Stomach (tissue), 9 donors: ENCODE results near the gene PIKFYVE. TPM values are rescaled to one million over a fixed set of nuclear protein-coding genes. Genes with fewer than 3 reads are reported as not detected.
A peak's percentile ranks its signal among the peaks of the same experiment; 100 is the strongest.

Experiments
- DNase-seq, 2 donors: peaks; one replicate each; pipeline versions ENCODE4 v3.0.0 to v3.0.0-alpha.2; 2013 to 2019
- H3K27ac ChIP-seq, 5 donors: fragments of 200-600 bp in 4 of 5; sonication (generic) in 4 of 5; one replicate each; pipeline ENCODE4 v1.5.1; 2013 to 2019; ENCODE audit warnings: mild to moderate bottlenecking in 1 of 5, moderate library complexity in 1 of 5
- H3K27me3 ChIP-seq, 3 donors: fragments of 200-600 bp; sonication (generic); one replicate each; pipeline ENCODE4 v1.5.1; 2017 to 2019; ENCODE audit warnings: mixed run types in 1 of 3
- H3K36me3 ChIP-seq, 4 donors: fragments of 200-600 bp; sonication (generic); 1 replicate in 3 of 4; 2 replicates in 1 of 4; pipeline ENCODE4 v1.5.1; 2016 to 2019
- H3K4me1 ChIP-seq, 4 donors: fragments of 200-600 bp; sonication (generic); one replicate each; pipeline ENCODE4 v1.5.1; 2016 to 2019
- H3K4me3 ChIP-seq, 4 donors: fragments of 200-600 bp; sonication (generic) in 3 of 4; one replicate each; pipeline ENCODE4 v1.5.1; 2016 to 2019; ENCODE audit warnings: mild to moderate bottlenecking in 1 of 4
- H3K9me3 ChIP-seq, 4 donors: fragments of 200-600 bp; sonication (generic); one replicate each; pipeline ENCODE4 v1.5.1; 2016 to 2019
- EP300 ChIP-seq: sonication (generic); formaldehyde crosslinking; IDR thresholded peaks from one replicate; pipeline ENCODE4 v1.6.1; 2017; ENCODE audit warnings: antibody characterized with exemption
- POLR2A ChIP-seq, 4 donors: fragments of 450-650 bp; IDR thresholded peaks; one replicate each; pipeline ENCODE4 v1.6.1; 2016; ENCODE audit warnings: antibody characterized with exemption in 4 of 4, control low read depth in 2 of 4, mild to moderate bottlenecking in 1 of 4, moderate library complexity in 1 of 4
- POLR2AphosphoS5 ChIP-seq, 3 donors: sonication (generic); formaldehyde crosslinking; IDR thresholded peaks; one replicate each; pipeline ENCODE4 v1.6.1; 2016; ENCODE audit warnings: antibody characterized with exemption in 3 of 3
- WGBS, 5 donors: extraction: QIAGEN DNeasy Blood & Tissue Kit in 3 of 5; methylation state at CpG; one replicate each; pipeline versions ENCODE4 v1.1.5 to v1.1.7; 2013 to 2018; 5-methylcytosine and 5-hydroxymethylcytosine counted together
- intact Hi-C: fragments of 100-400 bp; cut with DNase I; formaldehyde crosslinking; loops from one replicate; pipeline ENCODE4 v1.15.1; 2023; ENCODE audit warnings: low total_unique reads
- polyA plus RNA-seq, 3 donors: library from polyadenylated mRNA; stranded (reverse); fragments of 200-250 nt; gene quantifications; one replicate each; pipeline ENCODE4 v1.2.3, GENCODE V29; 2013
- total RNA-seq, 5 donors: library from RNA; depleted of rRNA; stranded (reverse); fragments of >200 nt; gene quantifications; one replicate each; pipeline versions ENCODE4 v1.1.0 to v1.2.3, GENCODE V29; 2014 to 2016
- TF ChIP-seq, protein P1 (sequence below), 7 experiments: fragments of 450-650 bp in 4 of 7; fragments of 200-600 bp in 3 of 7; sonication (generic) in 3 of 7; IDR thresholded peaks; one replicate each; pipeline ENCODE4 v1.5.1; 2016 to 2019; ENCODE audit warnings: antibody characterized with exemption in 7 of 7, control low read depth in 2 of 7, mild to moderate bottlenecking in 1 of 7
- donor health status: healthy with polysubstance abuse.
- donor health status: Bipolar disorder and iron deficiency.
- donor health status: healthy.

Gene PIKFYVE
- total and polyA plus RNA-seq, 8 donors, result 3.0 to 42.8 (median 20.3) TPM

- H3K9me3 ChIP-seq, result no peaks in the 10 kb centered on the region
- no peak for DNase-seq
- H3K27ac ChIP-seq, result no peak overlapping the region
- no peak overlapping the region for H3K4me3 ChIP-seq
- H3K4me1 ChIP-seq, result peaks cover 5 to 49% (median 34%) of the 10 kb centered on the region in 4 donors
- TF ChIP-seq POLR2A (IDR thresholded peaks at IDR 0.05), result no peak
- TF ChIP-seq POLR2AphosphoS5 (IDR thresholded peaks at IDR 0.05), result no peak
- TF ChIP-seq EP300, result no peak
- TF ChIP-seq, protein P1, sequence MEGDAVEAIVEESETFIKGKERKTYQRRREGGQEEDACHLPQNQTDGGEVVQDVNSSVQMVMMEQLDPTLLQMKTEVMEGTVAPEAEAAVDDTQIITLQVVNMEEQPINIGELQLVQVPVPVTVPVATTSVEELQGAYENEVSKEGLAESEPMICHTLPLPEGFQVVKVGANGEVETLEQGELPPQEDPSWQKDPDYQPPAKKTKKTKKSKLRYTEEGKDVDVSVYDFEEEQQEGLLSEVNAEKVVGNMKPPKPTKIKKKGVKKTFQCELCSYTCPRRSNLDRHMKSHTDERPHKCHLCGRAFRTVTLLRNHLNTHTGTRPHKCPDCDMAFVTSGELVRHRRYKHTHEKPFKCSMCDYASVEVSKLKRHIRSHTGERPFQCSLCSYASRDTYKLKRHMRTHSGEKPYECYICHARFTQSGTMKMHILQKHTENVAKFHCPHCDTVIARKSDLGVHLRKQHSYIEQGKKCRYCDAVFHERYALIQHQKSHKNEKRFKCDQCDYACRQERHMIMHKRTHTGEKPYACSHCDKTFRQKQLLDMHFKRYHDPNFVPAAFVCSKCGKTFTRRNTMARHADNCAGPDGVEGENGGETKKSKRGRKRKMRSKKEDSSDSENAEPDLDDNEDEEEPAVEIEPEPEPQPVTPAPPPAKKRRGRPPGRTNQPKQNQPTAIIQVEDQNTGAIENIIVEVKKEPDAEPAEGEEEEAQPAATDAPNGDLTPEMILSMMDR (IDR thresholded peaks at IDR 0.05), result no peak
- H3K36me3 ChIP-seq, result peaks cover 17 to 85% (median 84%) of the 10 kb centered on the region in 4 donors
- 94 to 98% (median 95%) methylated on average over 3 of the region's 3 CpGs for WGBS, 5 donors
- H3K27me3 ChIP-seq, result no peaks in the 10 kb centered on the region
- intact Hi-C loops, result no loop called here
These were observed 17.5 kb upstream of the PIKFYVE start for GRCh38 chr2:208248601-208249000.

DNA sequence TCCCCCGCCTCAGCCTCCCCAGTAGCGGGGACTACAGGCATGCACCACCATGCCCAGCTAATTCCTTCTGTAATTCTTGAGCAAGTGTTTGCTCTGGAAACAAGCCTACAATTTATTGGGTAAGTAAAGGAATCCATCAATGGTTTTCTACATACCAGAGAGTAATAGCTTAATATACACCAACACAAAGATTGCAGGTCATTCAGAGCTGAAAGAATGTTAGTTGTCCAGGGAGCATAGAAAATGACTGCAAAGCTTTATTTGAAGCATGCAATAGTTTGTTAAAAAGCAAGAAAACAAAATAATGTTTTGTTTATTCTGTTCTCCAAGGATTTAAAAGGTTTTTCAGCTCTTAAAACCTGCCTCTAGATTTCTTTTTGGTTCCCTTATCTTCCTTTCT lies 16.8 kb upstream of the PIKFYVE start:
- Histone ChIP-seq H3K36me3 (peaks cover 17 to 78% (median 77%) of the 10 kb centered on the region in 4 donors), H3K4me3 (no peak overlapping the region), H3K27me3 (no peaks in the 10 kb centered on the region), H3K27ac (no peak overlapping the region), H3K4me1 (peaks cover 7 to 55% (median 40%) of the 10 kb centered on the region in 4 donors), H3K9me3 (no peaks in the 10 kb centered on the region)
- 99 to 100% (median 100%) methylated on average over 2 of the region's 2 CpGs for WGBS, 5 donors
- DNase-seq, result no peak
- intact Hi-C loops, result no loop called here
- TF ChIP-seq POLR2A (IDR thresholded peaks at IDR 0.05), result no peak

DNA sequence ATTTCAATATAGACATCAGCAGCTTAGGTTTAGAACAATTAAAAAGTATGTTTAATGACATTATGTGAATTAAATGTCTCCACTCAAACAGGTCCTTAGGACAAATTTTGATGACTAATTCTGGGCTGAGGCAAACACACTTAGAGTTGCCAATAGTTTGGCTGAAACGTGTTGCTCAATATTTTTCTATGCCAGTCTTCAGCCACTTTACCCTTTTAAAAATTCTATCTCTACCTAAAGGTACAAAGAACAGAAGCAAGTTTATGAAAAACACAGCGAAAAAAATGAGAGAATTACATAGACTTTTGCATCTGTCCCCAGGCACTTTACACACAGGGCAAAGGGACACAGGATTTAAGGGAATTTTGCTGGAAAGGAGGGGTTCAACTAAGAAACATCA lies 15.7 kb upstream of the PIKFYVE start:
- H3K4me1 ChIP-seq, result peaks cover 7 to 55% (median 40%) of the 10 kb centered on the region in 4 donors
- no peak for TF ChIP-seq EP300
- TF ChIP-seq POLR2A (IDR thresholded peaks at IDR 0.05), result no peak
- no peak for TF ChIP-seq POLR2AphosphoS5 (IDR thresholded peaks at IDR 0.05)
- TF ChIP-seq, protein P1 (IDR thresholded peaks at IDR 0.05), result no peak
- no peak overlapping the region for H3K4me3 ChIP-seq
- H3K27me3 ChIP-seq, result no peaks in the 10 kb centered on the region
- H3K27ac ChIP-seq, result no peak overlapping the region
- no peak for DNase-seq
- WGBS, 5 donors, result 51 to 60% (median 56%) methylated on average over 2 of the region's 2 CpGs
- intact Hi-C loops, result no loop called here
- peaks cover 17 to 67% (median 67%) of the 10 kb centered on the region in 4 donors for H3K36me3 ChIP-seq
- H3K9me3 ChIP-seq, result no peaks in the 10 kb centered on the region

- Histone ChIP-seq H3K36me3 (peaks cover 17 to 63% (median 60%) of the 10 kb centered on the region in 4 donors), H3K4me3 (no peak overlapping the region), H3K4me1 (peaks cover 14 to 62% (median 46%) of the 10 kb centered on the region in 4 donors), H3K27ac (no peak overlapping the region), H3K9me3 (no peaks in the 10 kb centered on the region), H3K27me3 (no peaks in the 10 kb centered on the region)
- WGBS, 5 donors, result 87 to 96% (median 93%) methylated on average over 4 of the region's 4 CpGs
- intact Hi-C loops, result no loop called here
- no peak for DNase-seq
- no peak for TF ChIP-seq POLR2A (IDR thresholded peaks at IDR 0.05)
- TF ChIP-seq POLR2AphosphoS5 (IDR thresholded peaks at IDR 0.05), result no peak
- TF ChIP-seq EP300, result no peak
- TF ChIP-seq, protein P1 (IDR thresholded peaks at IDR 0.05), result no peak
These were observed 15.0 kb upstream of the PIKFYVE start for GRCh38 chr2:208251098-208251497.

DNA sequence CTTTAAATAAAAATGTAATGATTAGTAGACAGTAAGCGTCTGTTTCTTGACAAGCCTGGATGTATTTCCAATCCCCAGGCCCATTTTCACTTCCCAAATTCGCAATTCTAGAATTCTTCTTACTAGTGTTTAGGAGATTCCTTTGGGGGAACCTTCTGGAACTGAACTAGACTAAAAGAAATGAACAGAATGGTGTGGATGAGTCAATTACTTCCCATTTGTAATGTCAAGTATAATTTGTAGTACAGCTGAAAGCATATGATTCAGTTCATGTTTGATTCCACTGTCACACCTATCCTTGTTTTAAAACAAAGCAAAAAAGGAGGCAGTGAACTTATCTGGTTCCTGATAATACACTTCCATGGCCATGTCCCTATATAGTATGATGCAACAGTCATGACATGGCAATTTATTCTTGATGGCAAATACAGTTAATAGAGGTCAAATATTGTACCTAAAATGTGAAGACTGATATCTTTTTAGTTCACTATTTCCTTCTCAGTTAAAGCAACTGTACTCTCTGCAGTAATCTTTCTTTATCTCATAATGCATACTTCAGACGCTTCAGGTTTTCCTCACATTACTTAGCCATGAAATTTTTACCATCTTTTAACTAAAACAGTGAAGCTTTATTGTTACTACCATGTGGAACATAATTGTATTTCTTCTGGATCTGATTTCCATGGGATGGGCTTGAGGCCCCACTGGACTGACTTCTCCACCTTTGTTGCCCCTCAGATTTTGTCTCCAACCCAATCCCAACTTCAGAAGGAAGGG lies 13.2 kb upstream of the PIKFYVE start:
- intact Hi-C loops, result no loop called here
- Histone ChIP-seq H3K27ac (peak overlapping the region; percentile 72 to 89 (median 80)), H3K4me1 (peaks cover 15 to 74% (median 47%) of the 10 kb centered on the region in 4 donors), H3K4me3 (peak overlapping the region; percentile 76 to 94 (median 90)), H3K27me3 (no peaks in the 10 kb centered on the region), H3K36me3 (peaks cover 8 to 45% (median 42%) of the 10 kb centered on the region in 4 donors), H3K9me3 (no peaks in the 10 kb centered on the region)
- TF ChIP-seq, protein P1 (IDR thresholded peaks at IDR 0.05), result no peak
- TF ChIP-seq POLR2AphosphoS5 (IDR thresholded peaks at IDR 0.05), result peak in 1 of 3 donors; percentile 66
- WGBS, 5 donors, result 62 to 77% (median 72%) methylated on average over 3 of the region's 3 CpGs
- DNase-seq, result no peak
